Chondrocyte (in vitro differentiated cells): Measurements from ENCODE around the gene FNDC5. TPM values are rescaled to one million over a fixed set of nuclear protein-coding genes. Genes with fewer than 3 reads are reported as not detected.
A peak's percentile ranks its signal among the peaks of the same experiment; 100 is the strongest.

Experiments used
- DNase-seq: peaks from one replicate; pipeline ENCODE4 v3.0.0; 2021; ENCODE audit warnings: mixed read lengths, low spot score
- H3K27ac Mint-ChIP-seq: one replicate; pipeline ENCODE4 v1.8.0; 2021; ENCODE audit warnings: mild to moderate bottlenecking, moderate library complexity, mixed read lengths; ENCODE audit not compliant: unreplicated experiment
- H3K27me3 Mint-ChIP-seq: 2 replicates; pipeline ENCODE4 v1.8.0; 2021; ENCODE audit warnings: low read depth, mixed read lengths
- H3K36me3 Mint-ChIP-seq: 2 replicates; pipeline ENCODE4 v1.8.0; 2021; ENCODE audit warnings: low read depth, mixed read lengths
- H3K4me1 Mint-ChIP-seq: 2 replicates; pipeline ENCODE4 v1.8.0; 2021; ENCODE audit warnings: low read depth, mild to moderate bottlenecking, mixed read lengths
- H3K4me3 Mint-ChIP-seq: one replicate; pipeline ENCODE4 v1.8.0; 2021; ENCODE audit warnings: mild to moderate bottlenecking, moderate library complexity, mixed read lengths; ENCODE audit not compliant: unreplicated experiment
- H3K9me3 Mint-ChIP-seq: 2 replicates; pipeline ENCODE4 v1.8.0; 2021; ENCODE audit warnings: low read depth, mixed read lengths
- total RNA-seq: library from RNA; stranded (reverse); gene quantifications from 3 replicates; pipeline ENCODE4 v1.2.1, GENCODE V29; 2021
- TF ChIP-seq, protein P1 (sequence below): fragments of 200-600 bp; sonication (generic); IDR thresholded peaks from 2 replicates; pipeline ENCODE4 v1.5.0; 2021; ENCODE audit warnings: antibody characterized with exemption, mild to moderate bottlenecking, moderate library complexity

FNDC5 gene
- total RNA-seq, 1 donor from 2014 or later = 4.0 TPM

DNA sequence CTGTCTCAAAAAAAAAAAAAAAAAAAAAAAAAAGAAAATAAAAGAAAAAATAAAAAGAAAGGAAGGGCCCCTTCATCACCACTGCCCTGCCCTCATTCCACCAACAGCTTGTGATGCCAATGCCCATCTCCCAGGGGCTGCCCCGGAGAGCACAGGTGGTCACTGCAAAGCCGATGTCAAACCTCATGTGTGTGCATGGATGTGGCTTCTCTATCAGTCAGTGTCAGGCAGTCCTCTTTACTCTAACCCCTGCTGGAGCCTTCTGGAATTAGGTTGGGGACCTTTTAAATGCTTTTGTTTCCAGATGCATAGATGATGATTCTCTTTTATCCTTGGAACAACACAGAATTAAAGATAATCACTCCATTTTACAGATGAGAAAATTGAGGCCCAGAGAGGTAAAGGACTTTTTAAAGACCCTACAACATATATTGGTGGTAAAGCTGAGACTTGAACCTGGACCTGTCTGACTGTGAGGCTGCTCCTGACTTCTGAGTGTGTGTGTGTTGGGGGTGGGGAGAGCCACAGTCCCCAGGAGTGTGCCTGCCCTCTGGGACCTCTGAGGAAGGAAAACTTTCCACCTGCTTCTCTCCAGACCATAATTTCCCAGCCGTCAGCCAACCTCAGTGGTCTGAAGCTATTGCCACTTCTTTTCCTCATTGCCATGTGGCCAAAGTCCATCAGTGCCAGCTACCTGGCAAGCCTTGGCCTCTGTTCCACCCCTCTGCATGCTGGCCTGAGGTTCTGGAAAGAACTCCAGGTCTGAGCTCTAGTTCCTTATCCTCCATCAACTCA is 33.5 kb upstream of the FNDC5 start:
- no peak overlapping the region for H3K27ac Mint-ChIP-seq
- H3K27me3 Mint-ChIP-seq = no peaks in the 10 kb centered on the region
- no peak overlapping the region for H3K4me3 Mint-ChIP-seq
- no peaks in the 10 kb centered on the region for H3K36me3 Mint-ChIP-seq
- peak; percentile 38 for DNase-seq
- peaks cover 11% of the 10 kb centered on the region for H3K4me1 Mint-ChIP-seq
- TF ChIP-seq, protein P1, sequence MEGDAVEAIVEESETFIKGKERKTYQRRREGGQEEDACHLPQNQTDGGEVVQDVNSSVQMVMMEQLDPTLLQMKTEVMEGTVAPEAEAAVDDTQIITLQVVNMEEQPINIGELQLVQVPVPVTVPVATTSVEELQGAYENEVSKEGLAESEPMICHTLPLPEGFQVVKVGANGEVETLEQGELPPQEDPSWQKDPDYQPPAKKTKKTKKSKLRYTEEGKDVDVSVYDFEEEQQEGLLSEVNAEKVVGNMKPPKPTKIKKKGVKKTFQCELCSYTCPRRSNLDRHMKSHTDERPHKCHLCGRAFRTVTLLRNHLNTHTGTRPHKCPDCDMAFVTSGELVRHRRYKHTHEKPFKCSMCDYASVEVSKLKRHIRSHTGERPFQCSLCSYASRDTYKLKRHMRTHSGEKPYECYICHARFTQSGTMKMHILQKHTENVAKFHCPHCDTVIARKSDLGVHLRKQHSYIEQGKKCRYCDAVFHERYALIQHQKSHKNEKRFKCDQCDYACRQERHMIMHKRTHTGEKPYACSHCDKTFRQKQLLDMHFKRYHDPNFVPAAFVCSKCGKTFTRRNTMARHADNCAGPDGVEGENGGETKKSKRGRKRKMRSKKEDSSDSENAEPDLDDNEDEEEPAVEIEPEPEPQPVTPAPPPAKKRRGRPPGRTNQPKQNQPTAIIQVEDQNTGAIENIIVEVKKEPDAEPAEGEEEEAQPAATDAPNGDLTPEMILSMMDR = no peak
- H3K9me3 Mint-ChIP-seq = no peaks in the 10 kb centered on the region

DNA sequence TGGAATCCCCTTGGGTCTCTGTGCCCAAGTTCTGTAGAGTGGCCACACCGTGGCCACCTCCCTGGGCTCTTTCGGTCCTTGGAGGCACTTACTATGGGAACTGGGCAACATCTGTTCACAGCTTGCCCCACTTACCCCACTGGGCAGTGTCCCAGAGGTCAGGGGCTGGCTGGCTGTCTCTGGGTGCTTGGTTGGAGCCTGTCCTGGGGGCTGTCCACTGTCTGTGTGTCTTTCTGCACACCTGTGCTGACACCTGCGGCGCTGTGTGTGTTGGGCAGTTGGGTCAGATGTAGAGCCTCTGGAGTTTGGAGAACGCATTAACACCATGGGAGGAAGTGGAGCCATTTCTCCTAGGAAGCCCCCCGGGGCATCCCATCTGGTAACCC is 31.8 kb upstream of the FNDC5 start:
- peak overlapping the region; percentile 50 for H3K4me3 Mint-ChIP-seq

DNA sequence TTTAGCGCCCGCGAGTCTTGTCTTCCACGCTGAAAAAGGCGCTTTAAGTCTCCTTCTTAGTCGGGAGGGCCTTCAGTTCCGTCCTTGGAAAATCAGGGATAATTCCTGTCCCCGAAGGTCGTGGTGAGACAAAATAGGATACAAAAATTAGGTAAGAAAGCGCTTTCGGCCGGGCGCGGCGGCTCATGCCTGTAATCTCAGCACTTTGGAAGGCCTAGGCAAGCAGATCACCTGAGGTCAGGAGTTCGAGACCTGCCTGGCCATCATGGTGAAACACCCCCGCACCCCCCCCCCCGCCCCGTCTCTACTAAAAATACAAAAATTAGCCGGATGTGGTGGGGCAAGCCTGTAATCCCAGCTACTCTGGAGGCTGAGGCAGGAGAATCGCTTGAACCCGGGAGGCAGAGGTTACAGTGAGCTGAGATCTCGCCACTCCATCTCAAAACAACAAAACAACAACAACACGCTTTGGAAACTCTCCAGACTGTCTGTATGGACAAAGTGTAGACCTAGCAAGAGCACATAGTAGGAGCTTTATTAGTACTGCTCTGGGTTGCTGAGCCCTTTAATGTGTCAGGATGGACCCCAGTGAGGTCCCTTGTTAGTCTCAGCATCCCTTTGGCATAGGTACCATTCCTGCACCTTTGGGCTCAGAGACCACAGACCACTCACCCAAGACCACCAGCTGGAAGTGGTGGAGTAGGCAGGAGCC is 31.3 kb upstream of the FNDC5 start:
- no peaks in the 10 kb centered on the region for H3K36me3 Mint-ChIP-seq
- H3K4me3 Mint-ChIP-seq = peak overlapping the region; percentile 76
- TF ChIP-seq, protein P1 = no peak
- H3K9me3 Mint-ChIP-seq = no peaks in the 10 kb centered on the region
- peak; percentile 13 for DNase-seq
- H3K4me1 Mint-ChIP-seq = peaks cover 11% of the 10 kb centered on the region
- H3K27me3 Mint-ChIP-seq = no peaks in the 10 kb centered on the region
- H3K27ac Mint-ChIP-seq = no peak overlapping the region

More for the DNA sequence above, 31.8 kb upstream of the FNDC5 start:
- DNase-seq = peak; percentile 72
- Mint-ChIP-seq H3K4me1 (peaks cover 11% of the 10 kb centered on the region), H3K9me3 (no peaks in the 10 kb centered on the region), H3K27me3 (no peaks in the 10 kb centered on the region), H3K36me3 (no peaks in the 10 kb centered on the region), H3K27ac (no peak overlapping the region)
- TF ChIP-seq, protein P1 = no peak

DNA sequence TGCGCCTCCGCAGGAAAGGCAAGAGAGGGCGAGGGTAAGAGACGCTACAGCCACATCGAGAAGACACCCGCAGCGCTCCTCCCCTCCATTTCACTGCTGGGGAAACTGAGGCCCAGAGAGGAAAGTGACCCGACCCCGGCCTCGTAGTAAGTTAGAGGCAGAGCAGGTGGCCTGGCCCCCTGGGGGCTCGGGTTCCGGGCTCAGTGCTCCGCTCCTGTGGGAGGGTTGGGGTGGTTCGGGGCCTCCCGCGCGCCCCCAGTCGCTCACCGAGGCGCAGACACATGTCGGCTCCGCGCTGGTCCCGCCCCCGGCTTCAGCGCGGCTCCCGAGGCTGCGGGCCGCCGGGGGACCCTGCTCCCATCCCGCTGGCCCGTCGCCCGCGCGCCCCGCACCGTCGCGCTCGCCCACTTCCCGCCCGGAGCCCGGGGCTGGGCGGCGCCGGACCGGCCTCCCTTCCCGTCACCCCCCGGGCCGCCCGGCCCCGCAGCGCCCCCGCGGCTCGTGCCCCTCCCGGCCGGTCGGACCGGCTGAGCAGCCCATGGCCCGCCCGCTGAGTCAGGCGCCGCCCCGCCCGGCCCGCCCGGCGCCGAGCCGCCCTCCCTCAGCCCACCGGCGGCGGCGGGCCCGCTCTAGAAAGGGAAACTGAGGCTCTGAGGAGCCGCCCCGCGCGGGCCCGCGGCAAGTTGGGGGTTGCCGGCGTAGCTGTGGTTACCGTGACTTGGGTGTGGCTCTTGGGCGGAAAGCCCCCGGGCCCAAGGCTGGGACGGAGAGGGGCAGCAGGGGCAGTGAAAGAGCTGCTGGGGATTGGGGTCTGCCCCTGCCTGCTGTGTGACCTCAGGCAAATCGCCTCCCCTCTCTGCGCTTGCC is 30.5 kb upstream of the FNDC5 start, which contains the start of gene TMEM54:
Gene TMEM54, minus strand, starts transcription at position 434 of the 867 bp plus-strand sequence. Its CDS starts 151 bp downstream, at position 283.
- TF ChIP-seq, protein P1 = no peak
- peaks cover 11% of the 10 kb centered on the region for H3K4me1 Mint-ChIP-seq
- no peaks in the 10 kb centered on the region for H3K9me3 Mint-ChIP-seq
- H3K27me3 Mint-ChIP-seq = no peaks in the 10 kb centered on the region
- peak; percentile 85 for DNase-seq
- peak within 1 kb of the TSS; percentile 76 for H3K4me3 Mint-ChIP-seq
- no peaks in the 10 kb centered on the region for H3K36me3 Mint-ChIP-seq
- no peak within 1 kb of the TSS for H3K27ac Mint-ChIP-seq
